Heart left ventricle (tissue), 13 donors: Measurements from ENCODE around the gene ASNSD1.
"Not testable (repeated sequence)": the region's sequence is repeated elsewhere in the genome, so short reads cannot be mapped to it uniquely, and the experiment has no call there.

Source experiments
- POLR2A ChIP-seq, 2 donors: fragments of 450-650 bp; IDR thresholded peaks; one replicate each; pipeline ENCODE4 v1.6.1; 2017; ENCODE audit warnings: antibody characterized with exemption in 2 of 2, mild to moderate bottlenecking in 2 of 2, moderate library complexity in 2 of 2
- TF ChIP-seq, protein P1 (sequence below), 12 donors: fragments of 200-600 bp; sonication (generic) in 4 of 12; IDR thresholded peaks; one replicate each; pipeline versions ENCODE4 v1.5.0 to v1.8.0; 2018 to 2022; ENCODE audit warnings: antibody characterized with exemption in 12 of 12, mild to moderate bottlenecking in 5 of 12
- donor health status: ischemic (EF 13 %, LVEDD 7.1; RV severe dilation, severe dysfunction).
- donor health status: DM: no; HTN: yes; CAD: no.
- donor health status: DM: no; HTN: no; CAD: no.
- donor health status: ischemic (EF 25% LVEDD 6.9; RV normal size, moderate dysfunction).
- donor health status: ischemic (EF 25% LVEDD 5.7; RV mildly dilated, moderate dysfunction).
- donor health status: ischemic (EF 35%, LVEDD 5.7; RV mildly dilated, moderate dysfunction).
- donor health status: nonischemic (EF 11% LVEDD 7.7; RV severe dilation, severe dysfunction).
- donor health status: DM: yes; HTN: yes; CAD: no.
- donor health status: PGD.
- donor health status: ischemic (EF 29% LVEDD 5.4; RV normal size, mild dysfunction).
- donor health status: nonischemic (EF 23%, LVEDD 6.1; RV moderate dilation, normal function).

DNA sequence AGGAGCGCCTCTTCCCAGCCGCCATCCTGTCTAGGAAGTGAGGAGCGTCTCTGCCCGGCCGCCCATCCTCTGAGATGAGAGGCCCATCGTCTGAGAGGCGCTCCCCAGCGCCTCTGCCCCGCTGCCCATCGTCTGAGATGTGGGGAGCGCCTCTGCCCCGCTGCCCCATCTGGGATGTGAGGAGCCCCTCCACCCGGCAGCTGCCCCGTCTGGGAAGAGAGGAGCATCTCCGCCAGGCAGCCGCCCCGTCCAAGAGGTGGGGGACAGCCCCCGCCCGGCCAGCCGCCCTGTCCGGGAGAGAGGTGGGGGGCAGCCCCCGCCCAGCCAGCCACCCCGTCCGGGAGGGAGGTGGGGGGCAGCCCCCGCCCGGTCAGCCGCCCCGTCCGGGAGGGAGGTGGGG is 7.8 kb upstream of the ASNSD1 start:
- TF ChIP-seq, protein P1, sequence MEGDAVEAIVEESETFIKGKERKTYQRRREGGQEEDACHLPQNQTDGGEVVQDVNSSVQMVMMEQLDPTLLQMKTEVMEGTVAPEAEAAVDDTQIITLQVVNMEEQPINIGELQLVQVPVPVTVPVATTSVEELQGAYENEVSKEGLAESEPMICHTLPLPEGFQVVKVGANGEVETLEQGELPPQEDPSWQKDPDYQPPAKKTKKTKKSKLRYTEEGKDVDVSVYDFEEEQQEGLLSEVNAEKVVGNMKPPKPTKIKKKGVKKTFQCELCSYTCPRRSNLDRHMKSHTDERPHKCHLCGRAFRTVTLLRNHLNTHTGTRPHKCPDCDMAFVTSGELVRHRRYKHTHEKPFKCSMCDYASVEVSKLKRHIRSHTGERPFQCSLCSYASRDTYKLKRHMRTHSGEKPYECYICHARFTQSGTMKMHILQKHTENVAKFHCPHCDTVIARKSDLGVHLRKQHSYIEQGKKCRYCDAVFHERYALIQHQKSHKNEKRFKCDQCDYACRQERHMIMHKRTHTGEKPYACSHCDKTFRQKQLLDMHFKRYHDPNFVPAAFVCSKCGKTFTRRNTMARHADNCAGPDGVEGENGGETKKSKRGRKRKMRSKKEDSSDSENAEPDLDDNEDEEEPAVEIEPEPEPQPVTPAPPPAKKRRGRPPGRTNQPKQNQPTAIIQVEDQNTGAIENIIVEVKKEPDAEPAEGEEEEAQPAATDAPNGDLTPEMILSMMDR (IDR thresholded peaks at IDR 0.05), result not testable (repeated sequence)
- not testable (repeated sequence) for TF ChIP-seq POLR2A (IDR thresholded peaks at IDR 0.05)
